Fibroblast of peridontal ligament (primary cell): ENCODE results near the gene LGALSL.

Source experiments
- DNase-seq: peaks from one replicate; pipeline ENCODE4 v3.0.0-alpha.2; 2010; ENCODE audit errors: extremely low read depth

Gene LGALSL

DNA sequence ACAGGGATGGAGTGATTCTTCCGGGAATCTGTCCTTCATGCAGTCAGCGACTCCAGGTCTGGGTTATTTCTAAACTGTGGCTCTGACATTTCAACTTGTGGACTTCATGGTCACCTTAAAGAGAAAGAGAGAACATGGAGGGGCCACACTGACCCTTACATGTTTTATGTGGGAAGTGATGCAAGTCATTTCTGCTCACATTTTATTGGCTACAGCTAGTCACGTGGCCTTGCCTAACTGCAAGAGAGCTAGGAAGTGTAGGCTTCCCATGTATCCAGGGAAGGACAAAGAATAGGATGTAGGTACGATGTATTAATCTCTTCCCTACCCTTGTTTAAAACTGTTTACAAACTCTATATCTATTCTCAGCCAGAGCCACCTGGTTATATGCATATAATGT lies 39.8 kb downstream of the LGALSL start:
- no peak for DNase-seq

DNA sequence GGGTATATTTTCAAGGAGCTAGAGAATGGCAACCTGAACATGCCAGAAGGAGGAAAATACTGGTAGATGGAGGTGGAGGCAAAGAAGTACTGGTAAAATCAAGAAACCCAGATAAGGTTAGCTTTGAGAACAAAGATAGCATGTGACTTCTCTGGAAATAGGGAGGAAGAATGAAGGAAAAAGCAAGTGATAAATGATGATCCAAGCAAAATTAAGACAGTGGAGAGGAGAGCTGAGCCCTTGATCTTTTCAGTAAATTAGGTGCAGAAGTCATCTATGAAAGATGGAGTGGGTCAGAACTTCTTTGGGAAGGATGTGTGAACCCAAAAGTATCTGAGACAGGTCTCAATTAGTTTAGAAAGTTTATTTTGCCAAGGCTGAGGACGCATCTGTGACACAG lies 44.5 kb downstream of the LGALSL start:
- DNase-seq = no peak

DNA sequence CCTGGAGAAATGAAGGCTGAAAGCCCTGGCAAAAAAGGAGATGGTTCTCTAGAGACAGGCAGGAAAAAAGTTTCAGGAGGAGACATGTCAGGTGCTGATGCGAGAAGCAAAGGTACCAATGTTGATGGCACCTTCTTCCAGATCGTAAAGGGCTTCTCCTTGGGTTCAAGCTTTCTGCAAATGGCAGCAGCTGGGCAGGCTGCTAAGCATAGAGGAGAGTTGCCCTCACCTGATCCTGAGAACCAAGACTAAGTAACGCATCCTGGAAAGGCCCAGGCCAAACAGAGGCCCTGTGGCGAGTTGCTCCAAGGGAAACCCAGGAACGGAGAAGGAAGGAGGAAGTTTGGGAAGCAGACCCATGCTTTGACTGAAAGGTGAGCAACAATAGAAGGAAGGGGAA lies 46.6 kb downstream of the LGALSL start:
- no peak for DNase-seq

DNA sequence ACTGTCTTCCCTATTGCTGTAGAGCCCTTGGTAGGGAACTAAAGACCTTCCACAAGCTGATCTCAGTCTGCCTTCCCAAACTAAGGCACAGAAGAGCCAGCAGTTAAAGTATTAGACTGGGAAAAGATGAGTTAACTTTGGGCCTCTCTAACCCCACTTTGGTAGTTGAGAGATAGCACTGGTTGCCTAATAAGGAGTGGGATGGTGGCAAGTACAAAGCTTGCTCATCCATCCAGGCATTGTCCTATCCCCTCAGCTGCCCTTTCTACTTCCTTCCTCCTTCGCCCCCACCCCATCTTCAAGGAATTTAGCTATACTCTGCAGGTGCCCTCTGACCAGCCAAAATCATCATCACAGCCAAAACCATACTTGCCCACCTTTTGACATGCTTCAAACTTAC lies 48.0 kb downstream of the LGALSL start:
- no peak for DNase-seq

DNA sequence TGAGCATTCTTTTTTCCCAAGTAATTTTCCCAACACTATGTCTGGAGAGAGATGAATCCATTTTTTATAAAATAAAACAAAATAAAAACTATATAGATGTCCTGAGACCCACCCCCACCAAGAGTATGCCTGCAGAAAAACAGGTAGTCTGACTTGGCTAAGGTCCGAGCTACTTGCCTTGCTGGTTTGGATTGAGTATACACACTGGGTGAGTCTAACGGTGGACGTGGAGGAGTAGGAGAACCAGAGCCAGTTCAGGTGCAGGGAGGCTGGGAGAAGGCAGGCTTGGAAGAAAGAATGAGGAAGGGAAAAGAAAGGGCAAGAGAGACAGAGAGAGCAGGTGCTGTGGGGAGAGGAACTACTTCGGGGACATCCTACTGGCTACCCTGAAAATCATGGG lies 48.9 kb downstream of the LGALSL start:
- DNase-seq = no peak

DNA sequence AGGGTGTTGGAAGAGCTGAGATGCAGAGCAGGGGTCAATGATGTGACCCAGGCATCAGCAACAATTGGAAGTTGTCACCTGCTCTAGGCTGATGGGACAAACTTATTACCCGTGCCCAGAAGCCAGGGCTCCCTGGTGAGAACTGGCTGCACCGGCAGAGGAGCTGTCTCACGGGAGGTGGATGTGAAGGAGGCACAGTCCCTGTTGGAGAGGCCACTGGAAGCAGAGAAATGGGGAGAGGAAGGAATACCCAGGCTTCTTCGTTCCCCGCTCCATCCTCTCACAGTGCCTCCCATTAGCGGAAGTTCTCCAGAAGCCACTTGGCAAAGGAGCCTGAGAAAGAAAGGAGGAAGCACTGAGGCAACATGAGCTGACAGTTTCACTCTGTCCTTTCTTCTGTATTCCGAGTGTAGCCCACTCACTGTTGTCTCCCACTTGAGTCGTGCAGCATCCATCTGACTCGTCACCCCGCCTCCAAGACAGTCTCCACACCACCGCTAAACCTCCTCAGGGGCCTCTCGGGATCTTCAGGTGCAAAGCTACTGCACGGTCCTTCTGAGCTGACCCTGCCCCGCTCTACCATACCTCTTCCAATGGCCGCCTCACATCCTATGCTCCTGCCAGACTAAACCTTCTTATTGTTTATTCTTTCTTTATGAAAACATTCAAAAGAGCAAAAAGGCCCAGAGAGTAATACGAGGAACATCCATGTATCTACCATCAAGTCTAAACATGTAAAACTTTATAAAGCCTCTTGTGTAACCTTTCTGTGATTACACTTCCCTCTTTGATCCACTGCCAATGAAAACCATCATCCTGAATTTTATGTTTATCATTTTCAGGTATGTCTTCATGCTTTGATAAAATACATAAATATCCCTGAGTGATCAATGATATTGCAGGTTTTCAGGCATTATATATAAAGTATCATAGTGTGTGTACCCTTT lies 51.1 kb downstream of the LGALSL start:
- DNase-seq = no peak

DNA sequence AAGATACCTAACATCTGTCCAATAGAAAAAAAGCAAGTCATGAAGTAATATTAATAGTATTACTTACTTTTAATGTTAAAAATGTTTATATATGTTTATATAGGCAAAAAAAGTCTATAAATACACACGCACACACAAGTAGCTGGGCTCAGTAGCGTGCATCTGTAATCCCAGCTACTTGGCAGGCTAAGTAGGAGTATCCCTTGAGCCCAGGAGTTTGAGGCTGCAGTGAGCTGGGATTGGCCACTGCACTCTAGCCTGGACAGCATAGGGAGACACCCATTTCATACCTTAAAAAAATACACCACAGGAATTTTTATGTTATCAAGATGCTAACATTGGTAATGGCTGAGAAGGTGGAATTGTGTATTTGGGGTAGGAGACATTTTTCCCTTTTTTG lies 52.7 kb downstream of the LGALSL start:
- DNase-seq = no peak
